Measurements from ENCODE around the gene ZBBX.

ZBBX gene

DNA sequence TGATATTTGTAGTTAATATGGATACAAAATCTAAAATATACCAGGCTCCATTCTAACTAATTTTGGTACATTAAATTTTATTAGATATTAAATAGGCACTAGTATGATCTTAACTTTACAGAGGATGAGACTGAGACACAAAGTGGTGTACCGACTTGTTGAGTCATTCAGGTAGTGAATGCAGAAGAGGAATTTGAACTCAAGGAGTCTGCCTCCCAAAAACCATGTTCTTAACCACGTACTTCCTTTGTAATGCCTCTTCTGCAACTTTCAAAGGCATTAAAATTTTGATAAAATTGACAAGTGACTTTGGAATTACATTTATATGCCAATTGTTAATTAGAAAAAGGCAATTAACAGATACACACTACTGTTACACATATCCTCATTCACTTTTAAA is 61.8 kb downstream of the ZBBX start:
- DNase-seq (ENCODE audit: low read depth): no peak
- no peak overlapping the region for H3K4me3 ChIP-seq (ENCODE audit: low read depth, low read length)

DNA sequence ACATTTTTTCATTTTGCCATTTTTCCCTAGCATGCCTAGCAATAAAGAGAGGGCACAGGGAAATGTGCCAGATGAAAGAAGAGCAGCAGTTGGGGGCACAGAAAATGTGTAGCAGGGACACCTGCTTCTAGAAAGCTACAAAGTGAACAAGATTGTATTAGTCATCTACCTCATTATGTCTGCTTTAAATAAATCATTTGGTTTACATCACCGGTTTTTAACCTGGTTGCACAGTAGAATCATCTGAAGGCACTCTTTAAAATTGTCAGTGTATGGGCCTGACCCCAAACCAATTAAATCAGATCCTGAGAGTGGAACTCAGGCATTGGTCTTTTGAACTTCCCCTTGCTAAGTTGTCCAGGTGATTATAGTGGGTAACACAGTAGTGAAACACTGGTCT is 73.8 kb downstream of the ZBBX start:
- H3K4me3 ChIP-seq (ENCODE audit: low read depth, low read length): no peak overlapping the region
- no peak for DNase-seq (ENCODE audit: low read depth)

GRCh38 chr3:167305340-167305890 is 74.7 kb downstream of the ZBBX start:
- DNase-seq (ENCODE audit: low read depth): no peak
- H3K4me3 ChIP-seq (ENCODE audit: low read depth, low read length): no peak overlapping the region

GRCh38 chr3:167304077-167304476 is 76.0 kb downstream of the ZBBX start:
- no peak overlapping the region for H3K4me3 ChIP-seq (ENCODE audit: low read depth, low read length)
- no peak for DNase-seq (ENCODE audit: low read depth)

DNA sequence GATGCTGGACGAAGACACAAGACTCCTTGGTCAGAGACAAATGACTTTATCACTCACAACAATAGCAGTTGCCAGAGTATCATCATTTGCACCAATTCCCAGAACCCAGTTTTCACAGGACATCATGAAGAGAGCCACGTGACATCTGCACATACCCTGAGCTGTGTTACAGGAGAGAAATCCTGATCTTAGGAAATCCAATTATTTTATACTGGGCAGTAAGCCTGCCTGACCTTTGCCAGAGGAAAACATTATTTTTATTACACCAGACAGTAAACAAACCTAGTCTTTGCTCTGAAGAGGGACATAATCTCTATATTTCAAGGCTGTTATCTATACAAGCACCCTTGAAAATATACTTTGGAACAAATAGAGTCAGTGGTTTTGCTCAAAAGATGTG is 77.4 kb downstream of the ZBBX start:
- H3K4me3 ChIP-seq (ENCODE audit: low read depth, low read length): no peak overlapping the region
- DNase-seq (ENCODE audit: low read depth): no peak

DNA sequence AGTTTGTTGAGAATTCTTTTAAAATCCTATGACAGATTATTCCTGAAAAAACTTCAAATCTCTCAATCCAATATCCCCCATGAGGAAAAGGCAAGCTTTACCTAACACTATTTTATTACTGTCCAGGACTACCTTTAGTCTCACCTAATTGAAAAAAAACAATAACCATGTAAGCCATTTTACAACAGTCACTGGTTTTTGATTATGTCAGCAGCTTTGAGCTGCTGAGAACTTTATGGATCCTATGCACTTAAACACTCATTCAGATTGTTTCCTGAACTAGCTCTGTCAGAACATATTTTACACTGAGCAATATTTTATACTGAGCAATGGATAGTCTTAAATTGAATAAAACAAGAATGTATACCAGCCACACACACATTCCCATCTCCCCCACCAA is 79.9 kb downstream of the ZBBX start:
- no peak overlapping the region for H3K4me3 ChIP-seq (ENCODE audit: low read depth, low read length)
- no peak for DNase-seq (ENCODE audit: low read depth)

- no peak overlapping the region for H3K4me3 ChIP-seq (ENCODE audit: low read depth, low read length)
- DNase-seq (ENCODE audit: low read depth): no peak
These were observed 90.7 kb downstream of the ZBBX start for GRCh38 chr3:167289435-167289834.

- no peak for DNase-seq (ENCODE audit: low read depth)
- H3K4me3 ChIP-seq (ENCODE audit: low read depth, low read length): no peak overlapping the region
These were observed 91.4 kb downstream of the ZBBX start for GRCh38 chr3:167288737-167289136.

DNA sequence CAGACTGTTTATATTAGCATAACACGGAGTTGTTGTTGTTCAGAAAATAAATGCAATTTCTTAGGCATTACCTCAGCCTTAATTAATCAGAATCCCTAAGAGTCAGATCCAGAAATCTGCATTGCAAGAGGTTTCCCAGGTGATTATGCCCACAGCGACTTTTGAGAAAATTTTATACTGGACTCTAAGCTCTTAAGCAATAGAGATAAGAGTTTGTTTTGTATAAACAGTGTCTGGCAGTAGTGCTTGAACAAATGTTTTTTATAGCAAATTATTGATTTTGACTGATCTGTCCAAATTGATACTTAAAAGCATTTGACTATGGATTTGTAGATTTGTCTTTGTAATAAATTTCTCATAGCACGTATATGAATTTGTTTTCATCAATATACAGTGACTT is 92.8 kb downstream of the ZBBX start:
- H3K4me3 ChIP-seq (ENCODE audit: low read depth, low read length): no peak overlapping the region
- DNase-seq (ENCODE audit: low read depth): no peak

- no peak overlapping the region for H3K4me3 ChIP-seq (ENCODE audit: low read depth, low read length)
- DNase-seq (ENCODE audit: low read depth): no peak
These were observed 105.8 kb downstream of the ZBBX start for GRCh38 chr3:167274141-167274874.

- DNase-seq (ENCODE audit: low read depth): no peak
- no peak overlapping the region for H3K4me3 ChIP-seq (ENCODE audit: low read depth, low read length)
These were observed 127.1 kb downstream of the ZBBX start for GRCh38 chr3:167253037-167253436.

- DNase-seq (ENCODE audit: low read depth): no peak
- no peak overlapping the region for H3K4me3 ChIP-seq (ENCODE audit: low read depth, low read length)
These were observed 128.4 kb downstream of the ZBBX start for GRCh38 chr3:167251678-167252077.

DNA sequence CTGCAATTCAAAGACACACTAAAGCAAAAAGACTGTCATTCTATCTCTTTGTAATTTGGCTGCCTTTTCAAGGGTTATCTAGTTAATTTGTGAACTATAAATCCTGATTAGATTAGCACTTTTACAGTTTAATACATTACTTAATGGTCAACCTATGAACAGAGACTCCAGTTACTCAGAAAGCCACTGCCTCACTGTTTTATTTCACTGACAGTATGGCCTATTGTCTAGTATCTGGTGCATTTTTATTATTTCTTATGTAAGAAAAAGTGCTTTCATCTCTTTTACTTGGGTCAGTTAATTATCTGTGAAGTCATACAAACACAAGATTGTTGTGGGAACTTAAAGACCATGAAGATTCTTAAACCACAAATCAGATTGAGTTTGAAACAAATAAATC is 133.8 kb downstream of the ZBBX start:
- no peak overlapping the region for H3K4me3 ChIP-seq (ENCODE audit: low read depth, low read length)
- DNase-seq (ENCODE audit: low read depth): no peak

- no peak for DNase-seq (ENCODE audit: low read depth)
- H3K4me3 ChIP-seq (ENCODE audit: low read depth, low read length): no peak overlapping the region
These were observed 138.8 kb downstream of the ZBBX start for GRCh38 chr3:167241048-167241845.

DNA sequence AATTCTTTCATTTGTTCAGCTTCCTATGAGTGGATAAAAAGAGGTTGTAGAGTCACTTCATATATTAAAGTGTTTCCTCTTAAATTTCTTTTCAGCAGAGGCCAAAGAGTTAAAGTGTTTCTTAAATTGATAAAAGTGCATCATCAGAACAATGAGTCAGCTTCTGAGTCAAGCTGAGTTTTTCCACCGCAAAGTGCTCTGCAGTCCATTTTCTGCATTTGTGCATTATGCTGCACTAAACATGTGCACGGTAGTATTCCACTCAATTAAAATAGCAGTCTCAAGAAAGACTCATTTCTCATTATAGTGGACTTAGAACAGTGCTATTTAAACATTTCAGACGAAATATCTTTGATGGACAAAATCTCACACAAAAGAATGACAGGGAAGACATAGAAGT is 152.0 kb downstream of the ZBBX start:
- DNase-seq (ENCODE audit: low read depth): peak; percentile 19
- no peak overlapping the region for H3K4me3 ChIP-seq (ENCODE audit: low read depth, low read length)

GRCh38 chr3:167225821-167226220 is 154.3 kb downstream of the ZBBX start:
- no peak overlapping the region for H3K4me3 ChIP-seq (ENCODE audit: low read depth, low read length)
- DNase-seq (ENCODE audit: low read depth): no peak

DNA sequence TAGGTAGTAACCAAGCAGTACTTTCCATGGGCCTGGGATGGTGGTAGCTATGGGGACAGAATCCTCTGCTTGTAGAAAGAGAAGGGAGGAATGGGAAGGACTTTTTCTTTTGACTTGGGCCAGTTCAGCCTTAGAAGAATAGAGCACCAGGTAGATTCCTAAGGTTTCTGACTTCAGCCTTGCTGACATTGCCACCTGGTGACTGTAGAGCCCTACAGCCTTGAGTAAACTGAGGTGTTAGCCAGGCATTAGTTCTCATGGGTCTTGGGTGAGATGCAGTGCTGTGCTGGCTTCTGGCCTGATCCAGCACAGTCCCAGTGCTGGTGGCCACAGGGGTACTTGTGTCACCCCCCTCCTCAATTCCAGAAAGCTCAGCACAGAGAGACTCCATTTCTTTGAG is 171.1 kb downstream of the ZBBX start:
- H3K4me3 ChIP-seq (ENCODE audit: low read depth, low read length): no peak overlapping the region
- DNase-seq (ENCODE audit: low read depth): no peak

DNA sequence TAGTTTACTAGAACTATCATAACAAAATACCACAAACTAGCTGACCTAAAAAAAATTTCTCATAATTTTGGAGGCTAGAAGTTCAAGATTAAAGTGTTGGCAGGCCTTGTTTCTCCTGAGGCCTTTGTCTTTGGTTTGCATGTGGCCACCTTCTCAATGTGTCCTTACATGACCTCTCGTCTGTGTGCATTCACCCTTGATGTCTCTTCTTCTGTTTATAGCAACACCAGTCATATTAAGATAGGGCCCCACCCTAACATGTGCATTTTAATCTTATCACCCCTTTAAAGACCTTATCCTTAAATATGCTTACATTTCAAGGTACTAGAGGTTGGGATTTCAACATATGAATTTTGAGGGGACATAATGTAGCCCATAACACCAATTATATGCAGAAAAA is 177.0 kb downstream of the ZBBX start:
- H3K4me3 ChIP-seq (ENCODE audit: low read depth, low read length): no peak overlapping the region
- no peak for DNase-seq (ENCODE audit: low read depth)

- DNase-seq (ENCODE audit: low read depth): no peak
These were observed 181.0 kb downstream of the ZBBX start for GRCh38 chr3:167198949-167199600.

More at GRCh38 chr3:167198949-167199600, 181.0 kb downstream of the ZBBX start:
- H3K4me3 ChIP-seq (ENCODE audit: low read depth, low read length): no peak overlapping the region

Measured in skeletal muscle cell (primary cell).